Adipose tissue (tissue), 3 donors: Measurements from ENCODE around the gene PBX2. TPM values are rescaled to one million over a fixed set of nuclear protein-coding genes. Genes with fewer than 3 reads are reported as not detected.

Experiments used
- H3K27ac ChIP-seq: one replicate; pipeline ENCODE4 v1.5.1; 2013; ENCODE audit warnings: low read depth, low read length
- WGBS, 3 donors: extraction: QIAGEN DNeasy Blood & Tissue Kit; methylation state at CpG; one replicate each; pipeline ENCODE4 v1.1.7; 2013; 5-methylcytosine and 5-hydroxymethylcytosine counted together
- polyA plus RNA-seq, 3 donors: library from polyadenylated mRNA; stranded (reverse); fragments of 200-250 nt; gene quantifications; one replicate each; pipeline ENCODE4 v1.2.3, GENCODE V29; 2013
- donor health status: healthy with polysubstance abuse.
- donor health status: Bipolar disorder and iron deficiency.
- donor health status: healthy.

PBX2 gene
- polyA plus RNA-seq, 3 donors: 19.0 to 60.2 (median 33.5) TPM

DNA sequence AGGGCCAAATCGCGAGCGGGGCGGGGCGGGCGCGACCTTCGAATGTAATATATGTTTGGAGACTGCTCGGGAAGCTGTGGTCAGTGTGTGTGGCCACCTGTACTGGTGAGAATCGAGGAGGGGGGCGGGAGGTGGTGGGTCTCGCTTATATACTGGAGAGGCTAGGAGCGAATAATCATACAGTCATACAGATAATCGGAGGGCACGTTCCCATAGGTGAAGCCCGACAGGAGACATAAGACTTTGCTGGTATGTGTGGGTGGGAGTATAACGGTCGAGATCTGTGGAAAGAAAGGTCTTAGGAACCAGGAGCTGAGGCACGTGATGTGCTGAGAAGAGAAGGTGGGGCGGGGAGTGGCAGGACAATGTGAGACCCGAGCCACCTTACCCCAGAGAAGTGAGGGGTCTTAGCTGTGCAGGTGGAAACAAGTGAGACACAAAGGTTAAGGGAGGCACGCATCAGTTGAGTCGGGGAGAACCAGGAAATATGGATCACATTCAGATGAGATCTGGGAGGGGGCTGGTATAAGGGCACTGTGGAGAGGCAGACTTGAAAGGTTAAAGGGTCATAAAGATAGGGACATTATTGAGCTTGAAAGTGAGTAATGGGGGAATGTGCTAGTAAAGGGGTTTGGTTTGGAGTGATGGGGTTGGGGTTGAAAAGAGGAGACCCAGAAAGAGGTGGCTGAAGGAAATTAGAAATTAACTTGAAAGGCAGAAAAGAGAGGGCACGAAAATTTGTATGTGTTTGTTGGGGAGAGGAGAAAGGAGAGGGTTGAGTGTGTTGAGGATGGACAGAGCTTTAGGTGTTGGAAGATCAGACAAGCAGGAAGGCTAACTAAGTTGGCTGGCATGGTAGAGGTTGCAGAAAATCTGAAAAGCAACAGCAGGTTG lies 11.2 kb downstream of the PBX2 start:
- WGBS, 3 donors: 3 to 4% (median 4%) methylated on average over 24 of the region's 24 CpGs
- no peak overlapping the region for H3K27ac ChIP-seq

- 0 to 1% (median 0%) methylated on average over 33 of the region's 33 CpGs for WGBS, 3 donors
Measured at GRCh38 chr6:32177788-32178546, 12.0 kb downstream of the PBX2 start, which contains the start of gene RNF5. TSS of gene RNF5 (plus strand) at chr6:32178405. CDS start at chr6:32178512, 107 bp downstream.

DNA sequence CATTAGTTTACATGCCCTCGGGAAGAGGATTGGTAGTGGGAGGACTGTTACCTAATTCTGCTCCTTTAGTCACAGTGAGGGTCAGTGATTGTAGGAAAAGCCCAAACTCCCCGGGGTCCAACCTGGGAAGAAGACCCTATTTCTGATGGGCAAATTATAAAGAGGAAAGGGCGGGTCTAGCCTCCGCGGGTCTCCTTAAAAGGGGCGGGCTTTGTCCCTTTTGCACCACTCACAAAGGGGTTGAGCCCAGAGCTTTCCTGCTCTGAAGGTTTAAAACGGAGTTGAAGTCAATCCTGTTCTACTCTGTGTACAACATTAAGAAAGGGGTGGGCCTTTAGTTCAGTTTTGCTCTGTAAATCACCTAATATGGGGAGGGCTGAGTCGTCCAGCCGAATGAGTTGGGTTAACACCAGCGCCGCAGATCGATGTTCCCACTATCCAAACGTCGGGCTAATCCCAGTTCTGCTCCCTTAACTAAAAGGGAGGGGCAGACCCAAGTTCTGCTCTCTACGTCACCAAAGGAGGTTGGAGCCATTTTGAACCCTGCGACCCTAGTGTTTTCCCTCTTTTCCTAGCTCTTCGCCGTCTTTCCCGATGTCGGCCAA lies 12.7 kb downstream of the PBX2 start:
- 0 to 1% (median 0%) methylated on average over 19 to 20 of the region's 20 CpGs for WGBS, 3 donors
- H3K27ac ChIP-seq: peak overlapping the region; percentile 51

More at GRCh38 chr6:32177788-32178546, 12.0 kb downstream of the PBX2 start, which contains the start of gene RNF5:
- peak within 1 kb of the TSS; percentile 51 for H3K27ac ChIP-seq

GRCh38 chr6:32176476-32177182 lies 13.4 kb downstream of the PBX2 start:
- WGBS, 3 donors: 16 to 28% (median 26%) methylated on average over 5 of the region's 5 CpGs
- H3K27ac ChIP-seq: peak overlapping the region; percentile 51

GRCh38 chr6:32175711-32176475 lies 14.1 kb downstream of the PBX2 start, which contains the start of gene AGPAT1:
TSS of gene AGPAT1 (minus strand) at chr6:32176084. CDS start at chr6:32171496, 4,588 bp downstream.
- 1% methylated on average over 23 to 27 of the region's 27 CpGs for WGBS, 3 donors
- peak within 1 kb of the TSS; percentile 51 for H3K27ac ChIP-seq

GRCh38 chr6:32175322-32175710 lies 14.7 kb downstream of the PBX2 start:
- WGBS, 3 donors: 12 to 13% (median 13%) methylated on average over 2 of the region's 2 CpGs
- no peak overlapping the region for H3K27ac ChIP-seq

- H3K27ac ChIP-seq: no peak overlapping the region
- 84 to 89% (median 88%) methylated on average over 1 of the region's 1 CpG for WGBS, 3 donors
Measured at GRCh38 chr6:32174416-32174815, 15.6 kb downstream of the PBX2 start.

- WGBS, 3 donors: 68 to 71% (median 70%) methylated on average over 4 of the region's 4 CpGs
- no peak overlapping the region for H3K27ac ChIP-seq
Measured at GRCh38 chr6:32173051-32173727, 16.8 kb downstream of the PBX2 start.

GRCh38 chr6:32171234-32171633 lies 18.8 kb downstream of the PBX2 start:
- H3K27ac ChIP-seq: no peak overlapping the region
- 91 to 96% (median 95%) methylated on average over 6 of the region's 6 CpGs for WGBS, 3 donors

- no peak overlapping the region for H3K27ac ChIP-seq
- 90 to 98% (median 92%) methylated on average over 11 of the region's 11 CpGs for WGBS, 3 donors
Measured at GRCh38 chr6:32170294-32170693, 19.7 kb downstream of the PBX2 start.

DNA sequence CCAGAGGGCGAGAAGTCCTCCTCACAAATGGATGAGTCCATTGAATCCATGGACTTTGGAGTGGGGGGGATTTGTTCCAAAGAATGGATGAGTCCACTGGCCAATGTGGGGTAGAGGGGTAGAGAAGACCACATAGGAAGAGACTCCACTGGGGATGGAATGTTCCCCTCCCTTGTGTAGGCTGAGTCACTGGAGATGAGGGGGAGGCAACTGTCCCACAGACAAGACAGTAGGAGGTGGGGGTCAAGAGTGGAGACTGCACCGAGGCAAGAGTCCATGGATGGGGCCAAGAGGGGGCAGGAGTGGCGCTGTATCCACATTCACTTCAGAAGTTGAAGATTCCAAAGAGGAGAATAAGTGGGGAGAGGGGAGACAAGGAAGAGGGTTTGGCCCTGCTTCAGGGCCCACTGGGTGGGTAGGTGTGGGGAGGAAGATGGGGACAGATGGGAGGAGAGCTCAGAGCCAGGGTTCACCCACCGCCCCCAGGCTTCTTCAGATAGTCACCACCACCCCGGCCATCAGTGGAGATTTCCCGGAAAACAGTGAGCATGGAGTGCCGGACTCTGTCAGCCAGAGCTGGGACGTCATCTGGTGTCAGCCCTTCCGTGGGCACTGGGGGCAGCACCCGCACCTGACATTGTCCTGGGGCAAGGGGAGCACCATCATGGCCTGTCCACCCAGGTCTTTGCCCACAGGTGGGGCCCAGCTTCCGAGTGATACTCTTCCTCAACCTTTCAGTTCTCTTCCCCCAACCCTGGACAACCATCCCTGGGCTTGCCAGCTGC lies 21.0 kb downstream of the PBX2 start:
- no peak overlapping the region for H3K27ac ChIP-seq
- 81 to 84% (median 83%) methylated on average over 11 of the region's 11 CpGs for WGBS, 3 donors

- H3K27ac ChIP-seq: no peak overlapping the region
- 67 to 86% (median 78%) methylated on average over 2 of the region's 2 CpGs for WGBS, 3 donors
Measured at GRCh38 chr6:32168350-32168749, 21.7 kb downstream of the PBX2 start.

DNA sequence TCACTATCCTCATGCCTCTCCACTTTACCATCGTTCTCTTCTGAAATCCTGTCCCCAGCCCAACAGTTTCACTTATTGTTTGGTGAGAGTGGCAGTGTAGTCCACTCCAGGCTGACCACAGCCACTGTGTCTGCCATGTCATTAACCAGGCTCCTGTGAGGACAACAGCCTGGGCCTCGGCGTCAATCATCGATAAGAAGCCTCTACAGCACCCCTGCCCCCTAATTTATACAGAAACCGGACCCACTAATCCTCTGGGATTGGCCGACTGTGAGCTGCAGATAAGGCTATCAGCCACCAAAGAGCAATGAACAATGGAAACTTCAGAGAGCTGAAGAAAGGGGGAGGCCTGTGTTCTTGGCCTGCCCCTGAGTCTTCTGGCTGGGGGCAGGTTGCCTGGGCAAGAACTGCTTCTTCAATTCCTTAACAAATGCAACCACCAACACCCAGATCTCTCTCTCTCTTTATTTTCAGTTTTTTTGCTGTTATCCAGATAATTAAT lies 22.2 kb downstream of the PBX2 start:
- H3K27ac ChIP-seq: no peak overlapping the region
- 44 to 80% (median 76%) methylated on average over 6 of the region's 6 CpGs for WGBS, 3 donors

DNA sequence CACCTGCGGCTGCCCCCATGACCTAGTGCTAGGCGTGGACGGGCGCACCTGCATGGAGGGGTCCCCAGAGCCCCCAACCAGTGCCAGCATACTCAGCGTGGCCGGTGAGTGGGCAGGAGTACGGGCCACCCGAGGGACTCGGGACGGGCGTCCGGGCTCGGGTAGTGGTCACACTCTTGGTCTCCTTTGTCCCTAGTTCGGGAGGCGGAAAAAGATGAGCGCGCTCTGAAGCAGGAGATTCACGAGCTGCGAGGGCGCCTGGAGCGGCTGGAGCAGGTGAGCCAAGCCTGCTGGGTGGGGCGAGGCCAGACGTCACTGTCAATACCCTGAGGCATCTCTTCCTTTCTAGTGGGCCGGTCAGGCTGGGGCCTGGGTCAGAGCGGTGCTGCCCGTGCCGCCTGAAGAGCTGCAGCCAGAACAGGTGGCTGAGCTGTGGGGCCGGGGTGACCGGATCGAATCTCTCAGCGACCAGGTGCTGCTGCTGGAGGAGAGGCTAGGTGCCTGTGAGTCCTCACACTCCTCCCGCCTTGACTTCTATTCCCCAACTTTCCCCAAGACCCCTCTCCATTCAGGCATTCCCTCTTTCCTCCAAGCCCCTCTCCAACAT lies 22.7 kb downstream of the PBX2 start:
- H3K27ac ChIP-seq: no peak overlapping the region
- 86 to 87% (median 87%) methylated on average over 31 to 32 of the region's 32 CpGs for WGBS, 3 donors

GRCh38 chr6:32166411-32167061 lies 23.5 kb downstream of the PBX2 start:
- WGBS, 3 donors: 86 to 90% (median 86%) methylated on average over 30 of the region's 30 CpGs
- no peak overlapping the region for H3K27ac ChIP-seq
